ENCODE results near the gene ATG7. TPM values are rescaled to one million over a fixed set of nuclear protein-coding genes. Genes with fewer than 3 reads are reported as not detected.

The ATG7 gene
- total RNA-seq, 2 experiments from 2014 or later, result 25.9 to 27.0 TPM

DNA sequence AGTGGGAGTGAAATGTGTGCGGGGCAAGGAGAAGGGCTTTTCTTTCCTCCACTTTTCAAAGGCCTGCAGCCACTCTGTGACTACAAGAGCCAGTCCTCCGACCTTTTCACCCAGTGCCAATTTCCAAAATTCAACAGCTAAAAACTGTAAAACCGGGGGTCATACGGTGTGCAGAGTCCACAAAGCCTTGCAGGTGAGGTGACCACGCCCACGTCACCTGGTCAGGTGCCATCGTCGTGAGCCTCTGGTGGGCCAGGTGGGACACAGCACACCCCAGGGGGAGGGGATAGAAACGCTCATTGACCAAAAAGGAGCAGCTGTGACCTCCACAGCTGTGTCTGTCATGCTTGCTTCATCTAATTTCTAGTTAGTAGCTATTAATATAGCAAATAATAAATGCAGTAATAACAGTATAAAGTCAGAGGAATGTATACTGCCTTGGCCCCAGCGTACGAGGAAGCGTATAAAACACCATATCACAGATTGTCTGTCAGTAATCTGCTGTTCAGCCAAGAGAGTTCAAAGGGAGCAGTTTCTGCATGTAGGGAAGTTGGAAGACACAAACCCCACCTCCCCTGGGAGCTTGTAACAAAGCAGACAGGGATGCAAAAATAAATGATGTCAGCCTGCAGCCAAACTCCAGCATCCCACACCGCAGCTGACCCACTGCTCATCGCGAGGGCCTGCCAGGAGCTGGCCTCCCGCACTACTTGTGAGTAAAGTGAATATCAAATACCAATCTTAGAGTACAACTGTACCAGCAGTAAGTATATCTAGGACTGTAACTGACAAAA is 284.9 kb downstream of the ATG7 start:
- Mint-ChIP-seq H3K4me1 (ENCODE audit: low read depth) (peaks cover 2% of the 10 kb centered on the region), H3K9me3 (no peaks in the 10 kb centered on the region), H3K27ac (no peak overlapping the region), H3K4me3 (no peak overlapping the region), H3K27me3 (ENCODE audit: low read depth) (no peaks in the 10 kb centered on the region), H3K36me3 (ENCODE audit: low read depth) (peaks cover 11% of the 10 kb centered on the region)
- CTCF ChIA-PET, result no interaction called here
- DNase-seq, result no peak
- intact Hi-C loops (cut with micrococcal nuclease), result no loop called here

DNA sequence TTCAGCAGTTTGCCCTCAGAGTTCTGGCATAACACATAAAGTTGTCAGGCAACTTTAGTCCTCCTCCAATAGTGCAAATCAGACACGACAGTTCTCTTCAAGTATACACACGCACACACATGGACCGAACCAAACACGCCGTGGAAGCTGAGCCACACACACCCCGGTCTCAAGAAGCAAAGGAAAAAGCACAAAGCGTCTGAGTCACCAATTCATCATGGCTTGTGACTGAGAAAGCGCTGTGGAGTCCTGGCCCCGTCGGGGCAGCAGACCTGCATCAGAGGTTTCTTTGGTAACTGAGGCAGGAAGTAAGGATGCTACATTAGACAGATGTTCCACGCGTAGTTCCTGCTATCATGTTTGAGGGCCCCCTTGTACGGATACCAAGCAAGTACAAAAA is 285.8 kb downstream of the ATG7 start:
- DNase-seq, result peak; percentile 12
- CTCF ChIA-PET, result no interaction called here
- H3K4me3 Mint-ChIP-seq, result no peak overlapping the region
- no peaks in the 10 kb centered on the region for H3K27me3 Mint-ChIP-seq (ENCODE audit: low read depth)
- H3K27ac Mint-ChIP-seq, result no peak overlapping the region
- H3K9me3 Mint-ChIP-seq, result no peaks in the 10 kb centered on the region
- intact Hi-C loops (cut with micrococcal nuclease), result no loop called here
- peaks cover 2% of the 10 kb centered on the region for H3K36me3 Mint-ChIP-seq (ENCODE audit: low read depth)
- peaks cover 2% of the 10 kb centered on the region for H3K4me1 Mint-ChIP-seq (ENCODE audit: low read depth)

DNA sequence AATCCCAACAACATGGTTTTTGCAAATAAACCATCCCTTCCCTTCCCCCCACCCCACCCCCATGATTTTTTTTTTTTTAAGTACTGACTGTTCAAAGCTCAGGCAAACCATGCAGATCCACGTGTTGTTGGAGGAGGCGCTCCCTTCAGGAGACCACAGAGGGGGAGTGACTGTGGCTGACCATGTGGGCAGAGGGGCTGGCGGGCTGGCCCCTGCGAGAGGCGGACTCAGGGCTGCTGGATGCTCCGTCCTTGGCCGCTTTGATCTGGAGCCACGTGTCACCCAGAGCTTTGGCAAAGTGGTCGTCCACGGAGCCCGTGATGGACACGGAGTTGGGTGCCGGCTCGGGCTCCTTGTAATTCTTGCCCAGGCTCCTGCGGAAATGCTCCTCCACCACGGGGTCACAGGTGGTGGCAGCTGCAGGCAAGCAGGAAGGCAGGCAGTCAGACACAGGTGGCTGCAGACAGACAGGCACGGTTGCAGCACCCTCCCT is 286.3 kb downstream of the ATG7 start:
- CTCF ChIA-PET, result no interaction called here
- H3K9me3 Mint-ChIP-seq, result no peaks in the 10 kb centered on the region

DNA sequence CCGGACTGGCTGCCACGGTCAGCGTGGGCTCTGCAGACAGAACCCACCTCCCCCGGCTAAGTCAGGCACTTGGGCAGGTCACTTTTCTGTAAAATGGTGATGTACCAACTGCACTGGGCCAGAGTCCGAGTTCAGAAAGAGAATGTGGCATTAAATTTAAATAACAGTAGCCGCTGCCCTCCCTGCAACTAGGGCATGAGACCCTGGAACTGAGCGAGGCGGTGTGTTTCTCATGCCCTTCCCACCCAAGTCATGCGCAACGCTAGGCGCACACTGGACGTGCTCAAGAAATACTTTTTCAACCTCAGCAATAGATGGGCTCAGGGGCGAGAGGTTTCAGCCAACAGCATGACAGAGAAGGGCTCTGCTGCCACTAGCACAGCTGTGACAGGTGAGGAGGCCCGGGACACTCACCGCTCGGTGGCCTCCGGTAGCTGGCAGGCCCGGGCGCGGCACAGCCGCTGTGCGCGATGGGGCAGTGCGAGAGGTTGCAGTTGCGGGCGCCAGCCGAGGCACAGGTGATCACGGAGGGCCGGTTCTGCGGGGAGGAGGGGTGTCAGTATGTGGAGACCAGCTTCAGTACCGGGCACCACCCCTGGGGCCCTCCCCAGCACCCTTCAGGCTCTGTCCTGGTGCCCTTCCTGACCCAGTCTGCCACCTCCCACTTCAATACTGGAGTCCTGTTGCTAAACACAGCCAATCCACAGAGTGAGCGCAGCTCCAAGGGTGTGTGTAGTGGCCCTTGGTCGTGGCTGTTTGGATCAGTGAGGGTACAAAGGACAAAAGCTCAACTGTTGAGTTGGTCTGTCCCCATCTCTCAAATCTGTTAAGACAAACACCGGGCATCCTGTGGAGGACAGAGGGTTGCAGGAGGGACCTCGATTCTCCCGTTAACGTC is 287.0 kb downstream of the ATG7 start:
- no peaks in the 10 kb centered on the region for H3K9me3 Mint-ChIP-seq
- H3K4me1 Mint-ChIP-seq (ENCODE audit: low read depth), result peaks cover 2% of the 10 kb centered on the region
- DNase-seq, result no peak
- peak overlapping the region; percentile 53 for H3K27ac Mint-ChIP-seq
- H3K4me3 Mint-ChIP-seq, result no peak overlapping the region
- intact Hi-C loops (cut with micrococcal nuclease), result no loop called here
- peaks cover 5% of the 10 kb centered on the region for H3K36me3 Mint-ChIP-seq (ENCODE audit: low read depth)
- no peaks in the 10 kb centered on the region for H3K27me3 Mint-ChIP-seq (ENCODE audit: low read depth)
- CTCF ChIA-PET, result no interaction called here

More for the DNA sequence above, 286.3 kb downstream of the ATG7 start:
- no peaks in the 10 kb centered on the region for H3K27me3 Mint-ChIP-seq (ENCODE audit: low read depth)
- no peak for DNase-seq
- no peak overlapping the region for H3K4me3 Mint-ChIP-seq
- H3K36me3 Mint-ChIP-seq (ENCODE audit: low read depth), result peaks cover 4% of the 10 kb centered on the region
- no peak overlapping the region for H3K27ac Mint-ChIP-seq
- intact Hi-C loops (cut with micrococcal nuclease), result no loop called here
- H3K4me1 Mint-ChIP-seq (ENCODE audit: low read depth), result peaks cover 2% of the 10 kb centered on the region

DNA sequence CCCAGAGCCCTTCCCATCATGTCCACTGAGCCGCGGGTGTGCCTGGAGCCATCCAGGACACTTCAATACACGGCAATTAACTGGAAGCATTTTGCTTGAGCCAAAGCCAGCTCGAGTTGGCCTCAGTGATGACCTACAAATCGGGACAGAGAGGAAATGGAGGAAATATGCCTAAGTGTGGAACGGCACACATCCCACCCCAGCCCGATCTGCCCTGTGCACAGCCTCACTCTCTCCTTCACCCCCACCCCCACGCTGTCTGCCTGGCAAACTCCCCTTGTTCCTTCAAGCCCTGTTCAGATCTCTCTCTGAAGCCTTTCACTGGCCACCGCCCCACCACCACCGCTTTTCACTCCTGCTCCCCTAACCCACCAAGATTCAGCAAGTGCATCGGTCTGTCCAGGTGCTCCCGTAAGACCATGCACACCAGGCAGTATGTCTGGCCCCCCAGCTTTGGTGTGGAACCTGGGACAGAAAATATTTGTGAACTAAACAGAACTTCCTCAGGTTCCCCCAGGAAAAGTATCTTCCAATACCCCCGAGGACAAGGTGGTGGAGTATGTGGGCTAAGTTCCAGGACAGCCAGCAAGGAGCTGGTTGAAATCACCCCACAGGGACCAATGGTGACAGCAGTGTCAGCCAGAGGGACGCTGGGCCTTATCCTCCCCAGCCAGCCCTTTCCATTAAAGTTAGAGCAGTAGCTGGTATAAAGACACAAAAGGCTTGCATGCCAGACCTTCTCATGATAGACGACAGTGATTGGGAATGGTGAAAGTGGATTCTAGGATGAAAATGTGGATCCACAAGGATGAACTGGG is 287.8 kb downstream of the ATG7 start:
- intact Hi-C loops (cut with micrococcal nuclease), result no loop called here
- H3K4me1 Mint-ChIP-seq (ENCODE audit: low read depth), result peaks cover 2% of the 10 kb centered on the region
- CTCF ChIA-PET, result no interaction called here
- H3K27ac Mint-ChIP-seq, result peak overlapping the region; percentile 53
- H3K36me3 Mint-ChIP-seq (ENCODE audit: low read depth), result peaks cover 5% of the 10 kb centered on the region
- H3K4me3 Mint-ChIP-seq, result no peak overlapping the region
- H3K9me3 Mint-ChIP-seq, result no peaks in the 10 kb centered on the region
- DNase-seq, result no peak
- H3K27me3 Mint-ChIP-seq (ENCODE audit: low read depth), result no peaks in the 10 kb centered on the region

DNA sequence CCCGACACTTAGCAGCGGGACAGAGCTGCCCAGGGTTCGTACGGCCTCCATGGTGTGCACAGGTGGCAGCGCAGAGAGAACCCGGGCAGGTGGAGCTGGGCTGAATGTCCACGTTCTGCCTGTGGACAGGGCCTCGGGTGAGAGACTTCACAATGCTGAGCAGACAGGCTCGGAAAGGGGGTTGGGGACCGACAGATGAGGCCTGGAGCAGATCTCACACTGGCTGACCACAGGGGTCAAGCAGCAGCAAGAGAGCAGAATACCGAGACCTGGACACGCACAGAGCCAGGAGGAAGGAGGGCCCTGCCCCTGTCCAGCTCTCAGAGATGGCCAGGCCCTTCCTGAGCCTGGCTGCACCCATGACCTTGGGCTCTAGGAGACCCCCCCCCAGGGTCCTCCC is 288.5 kb downstream of the ATG7 start:
- DNase-seq, result no peak
- H3K9me3 Mint-ChIP-seq, result no peaks in the 10 kb centered on the region
- no peaks in the 10 kb centered on the region for H3K27me3 Mint-ChIP-seq (ENCODE audit: low read depth)
- H3K36me3 Mint-ChIP-seq (ENCODE audit: low read depth), result peaks cover 5% of the 10 kb centered on the region
- no peak overlapping the region for H3K4me3 Mint-ChIP-seq
- CTCF ChIA-PET, result no interaction called here
- H3K4me1 Mint-ChIP-seq (ENCODE audit: low read depth), result peaks cover 2% of the 10 kb centered on the region
- intact Hi-C loops (cut with micrococcal nuclease), result no loop called here
- no peak overlapping the region for H3K27ac Mint-ChIP-seq

DNA sequence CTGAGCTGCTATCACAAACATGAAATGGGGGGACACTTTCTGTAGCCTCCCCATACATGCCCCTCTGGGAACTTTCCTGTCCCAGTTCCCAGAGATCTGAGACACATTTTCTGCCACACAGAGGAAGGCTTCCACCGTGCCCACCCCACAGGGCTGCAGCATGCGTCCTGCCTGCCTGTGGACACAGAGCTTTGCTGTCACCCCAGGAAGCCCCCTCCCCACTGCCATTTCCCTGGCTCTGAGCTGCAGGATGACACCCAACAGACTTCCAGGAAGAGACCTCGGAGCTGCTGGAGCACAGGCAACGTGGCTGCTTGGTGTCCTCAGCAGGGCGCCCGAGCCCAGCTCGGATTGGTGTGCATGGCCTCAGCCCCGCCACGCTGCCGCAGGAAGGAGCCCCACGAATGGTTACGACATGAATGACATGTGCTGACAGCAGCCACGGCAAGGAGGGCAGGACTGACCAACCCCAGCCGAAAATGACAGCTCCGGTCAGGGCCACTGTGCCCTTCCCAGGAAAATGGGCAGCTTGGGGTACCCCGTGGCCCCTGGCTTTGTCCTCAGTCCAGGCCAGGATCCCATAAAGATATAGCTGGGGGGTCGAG is 290.2 kb downstream of the ATG7 start:
- peaks cover 3% of the 10 kb centered on the region for H3K36me3 Mint-ChIP-seq (ENCODE audit: low read depth)
- intact Hi-C loops (cut with micrococcal nuclease), result no loop called here
- no peak overlapping the region for H3K27ac Mint-ChIP-seq
- H3K9me3 Mint-ChIP-seq, result no peaks in the 10 kb centered on the region
- H3K27me3 Mint-ChIP-seq (ENCODE audit: low read depth), result no peaks in the 10 kb centered on the region
- no peak for DNase-seq
- CTCF ChIA-PET, result interaction anchor here (0.6 to 1.9 kb wide), 2 partner anchors 73 to 183 kb away, joined by 3 to 5 read pairs; no protein-coding TSS in a partner anchor
- no peak overlapping the region for H3K4me3 Mint-ChIP-seq
- H3K4me1 Mint-ChIP-seq (ENCODE audit: low read depth), result peaks cover 2% of the 10 kb centered on the region

DNA sequence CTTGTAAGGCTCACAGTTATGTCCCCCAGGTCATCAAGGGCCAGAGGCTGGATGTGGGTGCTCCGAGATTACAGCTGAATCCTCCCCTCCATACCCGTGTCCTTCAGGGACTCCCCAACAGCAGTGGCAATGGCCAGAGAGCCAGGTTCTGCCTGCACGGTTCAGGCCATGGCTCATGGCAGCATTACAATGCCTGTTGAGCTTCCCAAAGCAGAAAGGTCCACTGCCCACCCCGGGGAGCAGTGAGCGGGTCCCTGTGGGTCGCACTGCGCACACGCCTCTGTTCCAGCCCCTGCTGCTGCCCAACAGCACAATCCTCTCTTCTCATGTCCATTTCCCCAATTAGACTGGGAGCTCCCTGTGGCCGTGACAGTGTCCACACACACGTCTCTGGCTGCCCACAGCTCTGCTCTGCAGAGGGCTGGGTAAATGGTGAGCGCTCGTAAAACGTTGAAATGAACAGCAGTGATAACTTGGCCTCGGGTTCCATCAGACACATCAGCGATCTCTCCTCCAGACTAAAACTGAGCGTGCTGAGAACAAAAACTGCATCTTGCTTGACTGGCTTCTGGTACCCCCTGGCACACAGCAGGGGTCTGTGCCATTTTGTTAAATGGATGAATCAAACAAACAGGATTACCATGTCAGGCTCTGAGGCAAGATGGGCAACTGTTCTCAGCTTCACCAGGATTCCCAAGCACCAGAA is 291.1 kb downstream of the ATG7 start:
- no peak overlapping the region for H3K4me3 Mint-ChIP-seq

DNA sequence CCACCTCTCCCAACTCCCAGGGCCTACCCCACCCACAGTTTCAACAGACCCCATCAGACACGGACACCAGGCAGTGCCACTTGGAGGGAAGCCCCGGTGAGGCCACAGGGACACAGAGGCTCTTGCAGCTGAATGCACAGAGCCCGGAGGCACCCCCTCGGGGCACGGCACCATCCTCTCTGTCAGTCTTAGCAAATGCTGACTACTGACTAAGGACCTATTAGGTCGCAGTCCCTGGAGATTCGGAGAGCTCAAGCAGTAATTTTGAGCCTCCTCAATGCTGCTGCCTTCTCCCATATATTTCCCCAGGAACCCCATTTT is 291.6 kb downstream of the ATG7 start:
- no peaks in the 10 kb centered on the region for H3K9me3 Mint-ChIP-seq
- H3K36me3 Mint-ChIP-seq (ENCODE audit: low read depth), result peaks cover 3% of the 10 kb centered on the region
- H3K4me3 Mint-ChIP-seq, result no peak overlapping the region
- CTCF ChIA-PET, result interaction anchor here (0.6 to 0.9 kb wide), 2 partner anchors 324 to 608 kb away, joined by 3 read pairs; no protein-coding TSS in a partner anchor
- no peak for DNase-seq
- intact Hi-C loops (cut with micrococcal nuclease), result no loop called here
- H3K4me1 Mint-ChIP-seq (ENCODE audit: low read depth), result no peaks in the 10 kb centered on the region
- H3K27me3 Mint-ChIP-seq (ENCODE audit: low read depth), result no peaks in the 10 kb centered on the region
- no peak overlapping the region for H3K27ac Mint-ChIP-seq

More for the DNA sequence above, 291.1 kb downstream of the ATG7 start:
- CTCF ChIA-PET, result interaction anchor here (0.9 to 1.9 kb wide), 2 partner anchors 184 to 608 kb away, joined by 3 to 5 read pairs; no protein-coding TSS in a partner anchor
- Mint-ChIP-seq H3K4me1 (ENCODE audit: low read depth) (peaks cover under 1% of the 10 kb centered on the region), H3K9me3 (no peaks in the 10 kb centered on the region), H3K36me3 (ENCODE audit: low read depth) (peaks cover 3% of the 10 kb centered on the region), H3K27ac (no peak overlapping the region), H3K27me3 (ENCODE audit: low read depth) (no peaks in the 10 kb centered on the region)
- no peak for DNase-seq
- intact Hi-C loops (cut with micrococcal nuclease), result no loop called here

DNA sequence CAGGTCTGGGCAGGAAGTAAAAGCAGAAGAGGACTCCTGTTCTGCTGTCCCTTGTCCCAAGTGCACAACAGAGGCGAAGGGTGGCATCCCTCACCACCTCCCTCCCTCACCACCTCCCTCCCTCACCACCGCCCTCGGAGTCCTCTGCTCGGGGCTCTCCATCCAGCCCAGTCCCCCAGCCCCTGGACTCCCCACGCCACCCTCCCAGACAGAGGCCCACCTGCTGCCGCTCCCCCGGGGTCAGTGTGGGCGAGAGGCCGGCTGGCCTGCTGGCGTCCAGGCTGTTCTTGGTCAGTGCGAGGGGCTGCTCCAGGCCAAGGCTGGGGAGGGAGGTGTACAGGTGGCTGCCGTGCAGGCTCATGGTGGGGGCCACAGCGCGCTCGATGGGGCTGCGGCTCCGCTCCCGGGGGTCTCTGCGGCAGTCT is 292.4 kb downstream of the ATG7 start:
- Mint-ChIP-seq H3K27ac (no peak overlapping the region), H3K36me3 (ENCODE audit: low read depth) (peaks cover 3% of the 10 kb centered on the region), H3K4me1 (ENCODE audit: low read depth) (no peaks in the 10 kb centered on the region), H3K9me3 (no peaks in the 10 kb centered on the region), H3K27me3 (ENCODE audit: low read depth) (no peaks in the 10 kb centered on the region), H3K4me3 (no peak overlapping the region)
- CTCF ChIA-PET, result interaction anchor here (0.6 to 0.9 kb wide), 2 partner anchors 323 to 609 kb away, joined by 3 read pairs; no protein-coding TSS in a partner anchor
- DNase-seq, result no peak
- intact Hi-C loops (cut with micrococcal nuclease), result no loop called here

DNA sequence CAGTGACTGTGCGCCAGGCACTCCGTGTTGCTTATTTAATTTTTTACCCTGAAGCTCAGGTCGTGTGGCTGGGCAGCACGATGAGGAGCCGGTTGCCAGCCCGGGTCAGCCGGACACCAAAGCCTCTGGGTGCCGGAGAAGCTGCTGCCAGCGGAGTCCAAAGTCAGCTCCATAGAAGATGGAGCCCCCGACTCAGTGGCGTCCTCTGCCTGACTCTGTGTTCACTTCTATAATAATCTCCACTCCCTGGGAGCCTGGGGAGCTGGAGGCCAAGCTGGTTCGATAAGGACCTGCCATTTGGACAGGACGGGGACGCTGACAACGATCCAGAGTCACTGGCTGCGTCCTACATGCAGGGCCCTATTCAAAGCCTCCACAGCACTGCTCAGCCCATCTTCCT is 292.9 kb downstream of the ATG7 start:
- intact Hi-C loops (cut with micrococcal nuclease), result no loop called here
- no peaks in the 10 kb centered on the region for H3K9me3 Mint-ChIP-seq

More for the DNA sequence above, 292.9 kb downstream of the ATG7 start:
- Mint-ChIP-seq H3K27ac (no peak overlapping the region), H3K36me3 (ENCODE audit: low read depth) (peaks cover 3% of the 10 kb centered on the region), H3K4me1 (ENCODE audit: low read depth) (no peaks in the 10 kb centered on the region), H3K27me3 (ENCODE audit: low read depth) (no peaks in the 10 kb centered on the region), H3K4me3 (no peak overlapping the region)
- DNase-seq, result no peak
- CTCF ChIA-PET, result no interaction called here

Data from activated naive CD4-positive, alpha-beta T cell treated with anti-CD3 and anti-CD28 coated beads for 36 hours (primary cell).